KMS-11 (cell line): ENCODE data around the gene CHCHD4.
"Not testable (repeated sequence)": the region's sequence is repeated elsewhere in the genome, so short reads cannot be mapped to it uniquely, and the experiment has no call there.

Experiments
- H2AFZ ChIP-seq: fragments of 200-600 bp; sonication (generic); 2 replicates; pipeline ENCODE4 v1.6.1; 2016; ENCODE audit warnings: antibody characterized with exemption, mixed run types, low read depth
- H3K27ac ChIP-seq: fragments of 200-600 bp; sonication (generic); 2 replicates; pipeline ENCODE4 v1.6.1; 2016; ENCODE audit warnings: mild to moderate bottlenecking, mixed run types
- H3K27me3 ChIP-seq: fragments of 200-600 bp; sonication (generic); 2 replicates; pipeline ENCODE4 v1.6.1; 2017; ENCODE audit warnings: mild to moderate bottlenecking, low read depth, mixed run types, moderate library complexity; ENCODE audit not compliant: insufficient read depth
- H3K36me3 ChIP-seq: fragments of 200-600 bp; sonication (generic); 2 replicates; pipeline ENCODE4 v1.6.1; 2017; ENCODE audit warnings: mild to moderate bottlenecking, mixed run types; ENCODE audit not compliant: insufficient read depth
- H3K4me1 ChIP-seq: fragments of 200-600 bp; sonication (generic); 2 replicates; pipeline ENCODE4 v1.6.1; 2016; ENCODE audit warnings: mild to moderate bottlenecking, low read depth, mixed run types; ENCODE audit not compliant: poor library complexity, severe bottlenecking
- H3K4me2 ChIP-seq: fragments of 200-600 bp; sonication (generic); 2 replicates; pipeline ENCODE4 v1.7.0; 2016; ENCODE audit warnings: mild to moderate bottlenecking, mixed run types
- H3K4me3 ChIP-seq: fragments of 200-600 bp; sonication (generic); IDR thresholded peaks from 2 replicates; pipeline ENCODE4 v1.6.1; 2017; ENCODE audit warnings: low read depth, low read length, mixed read lengths; ENCODE audit not compliant: insufficient read depth
- H3K79me2 ChIP-seq: fragments of 200-600 bp; sonication (generic); 2 replicates; pipeline ENCODE4 v1.6.1; 2016; ENCODE audit warnings: low read depth, mixed run types; ENCODE audit not compliant: insufficient read depth
- H3K9ac ChIP-seq: fragments of 200-600 bp; sonication (generic); 2 replicates; pipeline ENCODE4 v1.6.1; 2016; ENCODE audit warnings: mild to moderate bottlenecking, mixed run types
- H4K20me1 ChIP-seq: fragments of 200-600 bp; sonication (generic); 2 replicates; pipeline ENCODE4 v1.6.1; 2016; ENCODE audit warnings: mild to moderate bottlenecking, mixed run types; ENCODE audit not compliant: insufficient read depth
- TF ChIP-seq, protein P1 (sequence below): fragments of 200-600 bp; sonication (generic); conservative IDR thresholded peaks from 2 replicates; pipeline ENCODE4 v1.6.1; 2017; ENCODE audit warnings: low read depth, mild to moderate bottlenecking, antibody characterized with exemption, low read length, moderate library complexity, mixed read lengths

CHCHD4 gene

GRCh38 chr3:14121859-14122258 is 2.8 kb downstream of the CHCHD4 start:
- Histone ChIP-seq H4K20me1 (no peaks in the 10 kb centered on the region), H3K36me3 (no peaks in the 10 kb centered on the region), H3K9ac (peak overlapping the region; percentile 29; the same call in 1 of the 2 replicates), H3K4me3 (no peak overlapping the region), H3K4me1 (peaks cover 66% of the 10 kb centered on the region), H3K4me2 (peak overlapping the region; percentile 89), H2AFZ (no peak overlapping the region), H3K79me2 (peaks cover 48% of the 10 kb centered on the region), H3K27me3 (no peaks in the 10 kb centered on the region), H3K27ac (peak overlapping the region; percentile 89)
- TF ChIP-seq, protein P1, sequence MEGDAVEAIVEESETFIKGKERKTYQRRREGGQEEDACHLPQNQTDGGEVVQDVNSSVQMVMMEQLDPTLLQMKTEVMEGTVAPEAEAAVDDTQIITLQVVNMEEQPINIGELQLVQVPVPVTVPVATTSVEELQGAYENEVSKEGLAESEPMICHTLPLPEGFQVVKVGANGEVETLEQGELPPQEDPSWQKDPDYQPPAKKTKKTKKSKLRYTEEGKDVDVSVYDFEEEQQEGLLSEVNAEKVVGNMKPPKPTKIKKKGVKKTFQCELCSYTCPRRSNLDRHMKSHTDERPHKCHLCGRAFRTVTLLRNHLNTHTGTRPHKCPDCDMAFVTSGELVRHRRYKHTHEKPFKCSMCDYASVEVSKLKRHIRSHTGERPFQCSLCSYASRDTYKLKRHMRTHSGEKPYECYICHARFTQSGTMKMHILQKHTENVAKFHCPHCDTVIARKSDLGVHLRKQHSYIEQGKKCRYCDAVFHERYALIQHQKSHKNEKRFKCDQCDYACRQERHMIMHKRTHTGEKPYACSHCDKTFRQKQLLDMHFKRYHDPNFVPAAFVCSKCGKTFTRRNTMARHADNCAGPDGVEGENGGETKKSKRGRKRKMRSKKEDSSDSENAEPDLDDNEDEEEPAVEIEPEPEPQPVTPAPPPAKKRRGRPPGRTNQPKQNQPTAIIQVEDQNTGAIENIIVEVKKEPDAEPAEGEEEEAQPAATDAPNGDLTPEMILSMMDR: no peak

DNA sequence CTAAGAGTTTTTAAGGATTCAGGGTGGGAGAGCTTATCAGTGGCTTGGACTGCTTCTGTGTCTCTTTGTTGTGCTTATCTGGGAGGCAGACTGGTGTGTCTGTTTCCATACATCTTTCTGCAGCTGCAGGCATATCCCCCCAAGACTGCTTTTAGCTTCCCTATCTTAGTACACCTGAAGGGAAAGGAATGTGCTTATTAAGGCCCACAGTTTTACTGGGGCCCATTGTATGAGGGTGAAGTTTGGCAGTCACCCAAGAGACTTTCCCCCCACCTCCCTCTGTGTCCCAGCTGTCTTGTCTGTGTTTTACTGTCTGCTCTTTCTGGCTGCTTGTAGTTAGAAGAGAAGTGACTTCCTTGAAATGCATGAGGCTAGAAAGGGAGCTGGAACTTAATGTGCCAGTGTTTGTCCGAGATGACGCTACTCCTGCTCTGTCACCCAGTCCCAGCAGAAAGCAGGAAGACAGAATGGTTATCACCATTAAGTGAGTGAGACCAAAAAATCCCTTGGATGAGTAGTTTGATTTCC is 3.7 kb downstream of the CHCHD4 start:
- not testable (repeated sequence) for H3K9ac ChIP-seq, H3K4me3 ChIP-seq, H2AFZ ChIP-seq, H4K20me1 ChIP-seq, H3K27me3 ChIP-seq, H3K36me3 ChIP-seq
- Histone ChIP-seq H3K79me2 (peaks cover 39% of the 10 kb centered on the region), H3K4me1 (peaks cover 64% of the 10 kb centered on the region), H3K4me2 (peak overlapping the region; percentile 89), H3K27ac (peak overlapping the region; percentile 89)

DNA sequence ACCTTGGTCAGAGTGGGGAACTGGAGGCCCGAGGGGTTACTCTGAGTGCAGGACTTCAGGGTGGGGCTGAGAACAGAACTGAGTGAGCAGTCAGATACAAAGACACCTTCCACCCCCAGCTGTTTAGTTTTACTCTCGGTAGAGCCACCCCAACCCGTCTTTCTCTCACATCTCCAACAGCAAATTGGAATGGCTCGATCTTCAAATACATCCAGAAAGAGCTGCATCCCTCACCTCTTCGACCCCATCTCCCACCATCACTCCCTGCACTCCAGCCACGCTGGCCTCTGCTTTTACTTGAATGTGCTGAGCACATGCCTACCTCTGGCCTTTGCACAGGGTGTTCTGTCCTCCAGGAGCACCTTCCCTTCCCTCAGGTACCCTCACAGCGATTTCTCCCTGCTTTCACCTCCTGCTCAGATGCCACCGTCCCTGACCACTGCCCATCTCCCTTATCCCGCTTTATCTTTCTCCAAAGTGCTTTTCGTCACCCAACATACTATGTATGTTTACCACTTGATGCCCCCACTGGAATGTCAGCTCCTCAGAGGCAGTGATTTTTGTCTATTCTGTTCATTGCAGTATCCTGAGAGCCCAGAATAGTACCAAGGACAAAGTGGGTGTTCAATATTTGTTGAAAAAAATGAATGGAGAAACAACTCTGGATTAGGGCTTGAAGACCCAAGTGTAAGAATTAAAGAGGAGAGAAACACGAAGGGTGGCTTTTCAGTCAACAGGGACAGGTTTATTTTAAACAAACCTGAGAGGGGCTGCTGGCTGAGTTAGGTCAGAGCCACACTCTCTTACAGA is 4.4 kb downstream of the CHCHD4 start:
- Histone ChIP-seq H3K4me2 (peak overlapping the region; percentile 89; the same call in 1 of the 2 replicates), H3K27ac (peak overlapping the region; percentile 89), H3K9ac (no peak overlapping the region; the same call in 1 of the 2 replicates), H3K4me1 (peaks cover 64% of the 10 kb centered on the region), H2AFZ (no peak overlapping the region), H3K4me3 (no peak overlapping the region), H3K36me3 (no peaks in the 10 kb centered on the region), H3K27me3 (no peaks in the 10 kb centered on the region), H3K79me2 (peaks cover 32% of the 10 kb centered on the region; the same call in 1 of the 2 replicates), H4K20me1 (no peaks in the 10 kb centered on the region)
- TF ChIP-seq, protein P1: no peak

- TF ChIP-seq, protein P1: no peak
- peak overlapping the region; percentile 71 for H3K4me2 ChIP-seq
- no peaks in the 10 kb centered on the region for H3K36me3 ChIP-seq
- H3K27me3 ChIP-seq: no peaks in the 10 kb centered on the region
- peak overlapping the region; percentile 89; the same call in 1 of the 2 replicates for H3K27ac ChIP-seq
- H4K20me1 ChIP-seq: no peaks in the 10 kb centered on the region
- H3K9ac ChIP-seq: no peak overlapping the region
- peaks cover 64% of the 10 kb centered on the region for H3K4me1 ChIP-seq
- H3K4me3 ChIP-seq: no peak overlapping the region
- no peak overlapping the region for H2AFZ ChIP-seq
- H3K79me2 ChIP-seq: peaks cover 29% of the 10 kb centered on the region; the same call in 1 of the 2 replicates
Observed at GRCh38 chr3:14119651-14120050, 5.0 kb downstream of the CHCHD4 start.
